ENCODE measurements around the gene SIGMAR1. TPM values are rescaled to one million over a fixed set of nuclear protein-coding genes. Genes with fewer than 3 reads are reported as not detected.

Gene SIGMAR1
- total RNA-seq, 2 donors from 2014 or later, result 103 to 142 TPM

GRCh38 chr9:34584970-34585369, 52.6 kb downstream of the SIGMAR1 start:
- intact Hi-C loops (cut with DNase I), result no loop called here
- peaks cover 6% of the 10 kb centered on the region for H3K4me1 ChIP-seq (replicated peaks)
- no peaks in the 10 kb centered on the region for H3K36me3 ChIP-seq
- H3K4me3 ChIP-seq, result no peak overlapping the region
- no peak for DNase-seq (ENCODE audit: low spot score)
- H3K27ac ChIP-seq, result no peak overlapping the region
- TF ChIP-seq CTCF (IDR thresholded peaks at IDR 0.05) (no peak), POLR2A (IDR thresholded peaks at IDR 0.05) (no peak), POLR2AphosphoS5 (IDR thresholded peaks at IDR 0.05) (no peak)
- H3K27me3 ChIP-seq (replicated peaks; ENCODE audit: insufficient read depth), result no peaks in the 10 kb centered on the region
- WGBS, result 66% methylated on average over 5 of the region's 5 CpGs
- H3K9me3 ChIP-seq, result no peaks in the 10 kb centered on the region

Small RNA genes lying within 50 kb of the gene (small RNA-seq; reads per million reads assigned to genes)
- gene CCL27, result 0 reads per million in 2 donors

Other genes with a start within 250 kb of the SIGMAR1 start
- gene FAM219A, start 179.2 kb downstream of the SIGMAR1 start, total RNA-seq, result 10 to 100 TPM; 14.4 to 16.5 TPM
- 1 to 10 TPM in 1 of 2 donors, not detected in 1; 5.6 TPM for gene DNAI1, start 179.0 kb downstream of the SIGMAR1 start, total RNA-seq
- 10 to 100 TPM; 20.9 to 28.2 TPM for gene ENHO, start 114.8 kb downstream of the SIGMAR1 start, total RNA-seq
- 10 to 100 TPM in 1 of 2 donors, 1 to 10 TPM in 1; 2.7 to 13.3 TPM for gene CNTFR, start 48.1 kb downstream of the SIGMAR1 start, total RNA-seq
- gene RPP25L, start 25.7 kb downstream of the SIGMAR1 start, total RNA-seq, result 10 to 100 TPM; 52.1 to 53.2 TPM
- gene DCTN3, start 17.3 kb downstream of the SIGMAR1 start, total RNA-seq, result 100 to 1,000 TPM in 1 of 2 donors, 10 to 100 TPM in 1; 73.8 to 112 TPM
- gene ARID3C, start 8.7 kb downstream of the SIGMAR1 start, total RNA-seq, result 1 to 10 TPM in 1 of 2 donors, not detected in 1; 1.1 TPM
- gene GALT, start 8.9 kb upstream of the SIGMAR1 start, total RNA-seq, result 10 to 100 TPM; 55.2 to 55.9 TPM
- gene IL11RA, start 14.4 kb upstream of the SIGMAR1 start, total RNA-seq, result 10 to 100 TPM; 25.8 to 73.5 TPM
- gene CCL27, start 24.9 kb upstream of the SIGMAR1 start, total RNA-seq, result not detected
- 1 to 10 TPM in 1 of 2 donors, not detected in 1; 1.8 TPM for gene CCL19, start 53.5 kb upstream of the SIGMAR1 start, total RNA-seq
- gene CCL21, start 72.3 kb upstream of the SIGMAR1 start, total RNA-seq, result 10 to 100 TPM in 1 of 2 donors, 1 to 10 TPM in 1; 7.2 to 24.5 TPM